ENCODE data around the gene CDYL.

Gene CDYL

GRCh38 chr6:4756247-4756646, 20.0 kb upstream of the CDYL start:
- H3K4me3 ChIP-seq (ENCODE audit: low read depth, low read length) = no peak overlapping the region

GRCh38 chr6:4759997-4760396, 16.2 kb upstream of the CDYL start:
- no peak overlapping the region for H3K4me3 ChIP-seq (ENCODE audit: low read depth, low read length)
- no peak for TF ChIP-seq CTCF (IDR thresholded peaks at IDR 0.05; ENCODE audit: borderline replicate concordance, insufficient read depth, low read depth, low read length)

More at GRCh38 chr6:4756247-4756646, 20.0 kb upstream of the CDYL start:
- TF ChIP-seq CTCF (IDR thresholded peaks at IDR 0.05; ENCODE audit: borderline replicate concordance, insufficient read depth, low read depth, low read length) = no peak

- H3K4me3 ChIP-seq (ENCODE audit: low read depth, low read length) = no peak overlapping the region
- TF ChIP-seq CTCF (IDR thresholded peaks at IDR 0.05; ENCODE audit: borderline replicate concordance, insufficient read depth, low read depth, low read length) = no peak
Observed at GRCh38 chr6:4760773-4761172, 15.4 kb upstream of the CDYL start.

GRCh38 chr6:4762294-4762693, 13.9 kb upstream of the CDYL start:
- TF ChIP-seq CTCF (IDR thresholded peaks at IDR 0.05; ENCODE audit: borderline replicate concordance, insufficient read depth, low read depth, low read length) = no peak
- H3K4me3 ChIP-seq (ENCODE audit: low read depth, low read length) = no peak overlapping the region

- no peak for TF ChIP-seq CTCF (IDR thresholded peaks at IDR 0.05; ENCODE audit: borderline replicate concordance, insufficient read depth, low read depth, low read length)
- H3K4me3 ChIP-seq (ENCODE audit: low read depth, low read length) = no peak overlapping the region
Observed at GRCh38 chr6:4763921-4764320, 12.3 kb upstream of the CDYL start.

GRCh38 chr6:4768815-4769214, 7.4 kb upstream of the CDYL start:
- H3K4me3 ChIP-seq (ENCODE audit: low read depth, low read length) = no peak overlapping the region

GRCh38 chr6:4772750-4773149, 3.5 kb upstream of the CDYL start:
- no peak for TF ChIP-seq CTCF (IDR thresholded peaks at IDR 0.05; ENCODE audit: borderline replicate concordance, insufficient read depth, low read depth, low read length)
- no peak overlapping the region for H3K4me3 ChIP-seq (ENCODE audit: low read depth, low read length)

More at GRCh38 chr6:4768815-4769214, 7.4 kb upstream of the CDYL start:
- no peak for TF ChIP-seq CTCF (IDR thresholded peaks at IDR 0.05; ENCODE audit: borderline replicate concordance, insufficient read depth, low read depth, low read length)
